Activated gamma-delta T cell treated with Interleukin-2 at 50 U/mL for 16 hours (primary cell): ENCODE results near the gene CDC42EP5.

Experiments used
- DNase-seq: peaks from one replicate; pipeline ENCODE4 v3.0.0-alpha.2; 2020

CDC42EP5 gene

GRCh38 chr19:54424660-54425381 lies 48.3 kb downstream of the CDC42EP5 start:
- DNase-seq: no peak

DNA sequence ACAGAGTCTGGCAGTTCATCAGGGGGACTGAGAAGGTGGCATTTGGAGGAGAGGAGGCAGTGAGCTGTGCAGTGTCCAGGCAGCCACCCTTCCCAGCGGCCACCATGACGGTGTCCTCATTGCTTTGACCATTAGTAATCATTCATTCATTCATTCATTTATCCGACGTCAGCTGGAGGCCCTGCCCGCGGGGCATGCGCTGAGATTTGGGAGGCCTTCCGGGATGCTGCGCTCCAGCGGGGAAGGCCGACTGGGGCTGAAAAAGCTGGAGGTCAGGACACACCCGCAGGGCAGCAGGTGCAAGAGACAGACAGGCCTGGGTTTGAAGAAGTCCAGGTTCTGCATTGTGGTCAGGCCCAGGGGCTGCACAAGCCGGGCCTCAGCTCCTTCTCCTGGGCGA lies 48.9 kb downstream of the CDC42EP5 start:
- DNase-seq: no peak

- DNase-seq: no peak
Observed at GRCh38 chr19:54422136-54422535, 51.0 kb downstream of the CDC42EP5 start.

- no peak for DNase-seq
Observed at GRCh38 chr19:54421521-54421920, 51.6 kb downstream of the CDC42EP5 start.

- DNase-seq: no peak
Observed at GRCh38 chr19:54421169-54421516, 52.0 kb downstream of the CDC42EP5 start.

DNA sequence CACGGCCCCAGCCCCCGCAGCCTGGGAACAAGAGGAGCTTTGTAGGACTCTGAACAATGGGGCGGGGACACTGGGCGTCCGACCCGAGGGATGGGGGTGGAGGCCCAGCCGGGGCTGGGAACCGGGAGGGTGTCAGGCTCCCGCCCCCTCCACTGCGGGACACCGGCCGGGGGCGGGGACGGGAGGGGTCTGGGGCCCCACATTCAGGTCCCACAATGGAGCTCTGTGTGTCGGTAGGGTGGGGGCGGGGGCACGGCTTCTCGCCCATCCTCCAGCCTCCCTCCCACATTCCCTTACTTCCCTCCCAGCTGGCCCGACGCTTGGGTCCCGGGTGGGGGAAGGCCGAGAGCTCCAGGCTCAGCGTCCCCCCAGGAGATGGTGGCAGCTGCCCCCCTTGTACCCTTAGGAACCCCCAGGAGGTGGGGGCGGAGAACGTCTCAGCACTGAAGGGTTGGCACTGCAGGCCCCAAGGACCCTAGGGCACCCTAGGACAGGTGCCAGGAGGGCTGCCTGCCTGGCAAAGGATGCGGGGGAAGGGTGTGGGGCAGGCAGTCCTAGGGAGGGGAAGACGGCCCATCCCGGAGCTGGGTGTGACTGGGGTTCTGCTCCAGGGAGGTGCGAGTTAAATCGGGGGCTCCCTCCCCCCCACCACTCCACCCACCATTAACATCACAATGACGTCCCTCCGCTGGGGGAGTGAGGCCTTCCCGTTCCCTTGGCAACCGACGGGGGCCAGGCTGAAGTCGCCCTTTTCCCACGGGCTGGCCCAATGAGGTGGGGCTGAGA lies 52.5 kb downstream of the CDC42EP5 start:
- DNase-seq: no peak

- no peak for DNase-seq
Observed at GRCh38 chr19:54420068-54420382, 53.1 kb downstream of the CDC42EP5 start.

DNA sequence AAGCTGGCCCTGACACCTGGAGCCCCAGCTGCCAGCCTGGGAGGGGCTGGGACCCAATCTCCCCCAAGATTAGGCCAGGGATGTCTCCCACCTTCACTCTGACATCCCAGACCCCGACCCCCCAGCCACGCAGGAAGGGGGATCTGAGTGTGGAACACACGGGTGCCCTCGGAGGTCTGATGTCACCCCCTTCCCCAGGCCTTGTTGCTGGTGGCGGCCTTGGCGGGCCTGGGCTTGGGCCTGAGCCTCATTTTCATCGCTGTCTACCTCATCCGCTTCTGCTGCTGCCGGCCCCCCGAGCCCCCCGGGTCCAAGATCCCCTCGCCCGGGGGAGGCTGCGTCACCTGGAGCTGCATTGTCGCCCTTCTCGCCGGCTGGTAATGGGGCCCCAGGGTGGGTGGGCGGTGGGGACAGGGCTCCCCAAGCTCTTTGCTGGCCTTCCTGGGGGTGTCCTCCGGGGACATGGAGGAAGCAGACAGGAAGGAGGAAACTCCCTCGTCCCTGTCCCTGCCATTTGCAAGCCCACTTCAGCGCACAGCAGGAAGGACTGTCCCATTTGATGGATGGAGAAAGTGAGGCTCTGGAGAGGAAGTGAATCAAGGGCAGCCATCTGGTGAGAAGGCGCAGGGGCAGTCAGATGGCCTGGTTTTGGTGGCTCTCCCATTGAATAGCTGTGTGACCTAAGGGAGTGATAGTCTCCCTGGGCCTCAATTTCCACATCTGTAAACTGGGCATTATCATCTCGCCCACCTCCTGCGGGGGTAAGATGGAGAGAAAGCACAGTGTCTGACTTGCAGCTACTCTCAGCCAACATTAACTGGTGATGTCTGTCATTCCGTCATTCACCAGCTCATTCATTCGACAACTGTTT lies 53.9 kb downstream of the CDC42EP5 start:
- no peak for DNase-seq

GRCh38 chr19:54418030-54418929 lies 54.8 kb downstream of the CDC42EP5 start:
- no peak for DNase-seq

DNA sequence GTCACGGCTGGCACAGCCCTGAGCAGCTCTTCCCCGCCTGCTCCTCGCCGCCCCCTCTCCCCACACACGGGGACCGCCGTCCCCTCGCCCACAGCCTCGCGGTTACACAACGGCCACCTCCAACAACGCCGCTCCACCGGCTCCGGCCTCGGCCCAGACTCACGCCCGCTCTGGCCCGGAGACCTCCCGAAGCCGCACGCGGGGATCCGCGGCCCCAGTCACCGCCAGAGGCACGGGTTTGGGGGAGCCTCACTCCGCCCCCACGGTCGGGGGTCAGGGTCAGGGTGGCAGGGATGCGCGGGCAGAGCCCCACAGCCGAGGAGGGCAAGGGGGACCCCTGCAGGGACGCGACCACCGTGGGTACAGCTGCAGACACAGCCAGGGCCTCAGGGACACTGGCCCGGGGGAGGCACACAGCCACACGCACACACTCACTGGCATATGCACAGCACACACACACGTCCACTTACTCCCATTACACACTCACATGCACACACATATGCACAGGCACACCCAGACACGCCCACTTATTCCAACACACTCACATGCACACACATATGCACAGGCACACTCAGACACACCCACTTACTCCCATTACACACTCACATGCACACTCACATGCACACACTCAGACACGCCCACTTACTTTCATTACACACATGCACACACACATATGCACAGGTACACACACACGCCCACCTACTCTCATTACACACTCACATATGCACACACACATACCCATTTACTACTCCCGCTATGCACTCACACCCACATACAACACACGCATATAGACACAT lies 56.2 kb downstream of the CDC42EP5 start:
- no peak for DNase-seq

GRCh38 chr19:54415901-54416673 lies 57.0 kb downstream of the CDC42EP5 start:
- no peak for DNase-seq

DNA sequence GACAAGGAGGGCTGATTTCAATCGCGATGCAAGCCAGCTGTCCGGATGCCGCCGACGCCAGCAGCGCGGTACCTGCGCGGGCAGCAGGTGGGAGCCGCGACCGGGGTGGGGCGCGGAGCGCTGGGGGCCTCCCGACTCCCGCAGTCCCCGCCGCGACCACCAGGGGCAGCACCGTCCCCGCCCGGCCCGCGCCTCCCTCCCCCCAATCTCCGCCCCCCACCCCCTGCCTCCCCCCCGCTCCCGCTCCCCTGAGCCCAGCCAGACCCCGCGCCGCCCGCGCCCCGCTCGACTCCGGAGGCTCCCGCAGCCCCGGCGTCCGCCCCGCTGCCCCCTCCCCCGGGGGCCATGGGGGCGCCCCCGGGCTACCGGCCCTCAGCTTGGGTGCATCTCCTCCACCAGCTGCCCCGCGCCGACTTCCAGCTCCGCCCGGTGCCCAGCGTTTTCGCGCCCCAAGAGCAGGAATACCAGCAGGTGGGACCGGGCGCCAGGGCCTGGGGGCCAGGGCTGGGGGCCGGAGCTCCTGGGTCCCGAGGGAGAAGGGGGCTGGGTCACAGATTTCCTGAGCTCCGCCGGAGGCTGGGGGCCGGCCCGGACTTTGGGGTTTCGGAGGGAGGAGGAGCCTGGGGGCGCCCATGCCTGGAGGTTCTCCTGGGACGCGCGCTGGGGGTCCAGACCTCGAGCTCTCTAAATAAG lies 57.7 kb downstream of the CDC42EP5 start, which contains the start of gene TTYH1:
Gene TTYH1, plus strand, starts transcription at position 257 of the 693 bp plus-strand sequence. Its CDS starts 89 bp downstream, at position 346.
- DNase-seq: peak; percentile 20
